Epithelial cell of esophagus (primary cell): ENCODE data around the gene COG5.

ENCODE experiments used
- DNase-seq: peaks from one replicate; pipeline ENCODE4 v3.0.0; 2010; ENCODE audit warnings: low read depth
- H3K4me3 ChIP-seq: 2 replicates; pipeline ENCODE4 v1.5.1; 2011; ENCODE audit warnings: mild to moderate bottlenecking, low read length, control low read depth
- TF ChIP-seq, protein P1 (sequence below): IDR thresholded peaks from 2 replicates; pipeline ENCODE4 v1.5.1; 2011; ENCODE audit warnings: low read depth, mild to moderate bottlenecking, low read length, control low read depth, inconsistent platforms; ENCODE audit not compliant: insufficient read depth; ENCODE audit errors: missing control alignments

Gene COG5

DNA sequence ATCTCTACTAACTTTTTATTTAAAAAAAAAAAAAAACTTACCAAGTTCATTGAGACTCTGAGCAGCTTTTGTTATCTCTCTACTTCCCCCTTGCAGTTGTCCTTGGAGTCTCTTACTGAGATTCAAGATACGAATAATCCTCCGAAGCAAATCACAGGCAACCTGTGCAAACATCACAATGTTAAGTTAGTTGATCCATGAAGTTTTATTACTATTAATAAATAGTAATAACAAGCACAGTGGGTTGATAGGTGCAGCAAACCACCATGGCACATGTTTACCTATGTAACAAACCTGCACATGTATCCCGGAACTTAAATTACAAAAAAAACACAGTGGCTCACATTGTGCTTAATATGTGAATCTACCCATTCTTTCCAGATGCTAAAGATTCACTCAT is 36.5 kb downstream of the COG5 start:
- no peak for DNase-seq
- TF ChIP-seq, protein P1, sequence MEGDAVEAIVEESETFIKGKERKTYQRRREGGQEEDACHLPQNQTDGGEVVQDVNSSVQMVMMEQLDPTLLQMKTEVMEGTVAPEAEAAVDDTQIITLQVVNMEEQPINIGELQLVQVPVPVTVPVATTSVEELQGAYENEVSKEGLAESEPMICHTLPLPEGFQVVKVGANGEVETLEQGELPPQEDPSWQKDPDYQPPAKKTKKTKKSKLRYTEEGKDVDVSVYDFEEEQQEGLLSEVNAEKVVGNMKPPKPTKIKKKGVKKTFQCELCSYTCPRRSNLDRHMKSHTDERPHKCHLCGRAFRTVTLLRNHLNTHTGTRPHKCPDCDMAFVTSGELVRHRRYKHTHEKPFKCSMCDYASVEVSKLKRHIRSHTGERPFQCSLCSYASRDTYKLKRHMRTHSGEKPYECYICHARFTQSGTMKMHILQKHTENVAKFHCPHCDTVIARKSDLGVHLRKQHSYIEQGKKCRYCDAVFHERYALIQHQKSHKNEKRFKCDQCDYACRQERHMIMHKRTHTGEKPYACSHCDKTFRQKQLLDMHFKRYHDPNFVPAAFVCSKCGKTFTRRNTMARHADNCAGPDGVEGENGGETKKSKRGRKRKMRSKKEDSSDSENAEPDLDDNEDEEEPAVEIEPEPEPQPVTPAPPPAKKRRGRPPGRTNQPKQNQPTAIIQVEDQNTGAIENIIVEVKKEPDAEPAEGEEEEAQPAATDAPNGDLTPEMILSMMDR, result no peak
- H3K4me3 ChIP-seq, result no peak overlapping the region

DNA sequence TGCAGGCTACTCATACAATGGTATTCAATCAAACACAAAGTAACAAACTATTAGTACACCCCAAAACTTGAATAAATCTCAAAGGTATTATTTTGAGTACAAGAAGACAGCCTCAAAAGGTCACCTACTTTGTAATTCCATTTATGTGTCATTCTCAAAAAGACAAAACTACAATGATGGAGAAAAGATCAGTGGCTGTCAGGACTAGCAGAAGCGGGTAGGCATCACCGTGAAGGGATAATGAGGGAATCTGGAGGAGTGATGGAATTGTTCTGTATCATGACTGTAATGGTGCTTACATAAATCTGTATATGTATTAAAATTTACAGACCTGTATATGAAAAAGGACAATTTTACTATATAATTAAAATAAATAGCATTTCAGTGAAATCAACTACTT is 37.0 kb downstream of the COG5 start:
- H3K4me3 ChIP-seq, result no peak overlapping the region
- TF ChIP-seq, protein P1, result no peak
- no peak for DNase-seq

DNA sequence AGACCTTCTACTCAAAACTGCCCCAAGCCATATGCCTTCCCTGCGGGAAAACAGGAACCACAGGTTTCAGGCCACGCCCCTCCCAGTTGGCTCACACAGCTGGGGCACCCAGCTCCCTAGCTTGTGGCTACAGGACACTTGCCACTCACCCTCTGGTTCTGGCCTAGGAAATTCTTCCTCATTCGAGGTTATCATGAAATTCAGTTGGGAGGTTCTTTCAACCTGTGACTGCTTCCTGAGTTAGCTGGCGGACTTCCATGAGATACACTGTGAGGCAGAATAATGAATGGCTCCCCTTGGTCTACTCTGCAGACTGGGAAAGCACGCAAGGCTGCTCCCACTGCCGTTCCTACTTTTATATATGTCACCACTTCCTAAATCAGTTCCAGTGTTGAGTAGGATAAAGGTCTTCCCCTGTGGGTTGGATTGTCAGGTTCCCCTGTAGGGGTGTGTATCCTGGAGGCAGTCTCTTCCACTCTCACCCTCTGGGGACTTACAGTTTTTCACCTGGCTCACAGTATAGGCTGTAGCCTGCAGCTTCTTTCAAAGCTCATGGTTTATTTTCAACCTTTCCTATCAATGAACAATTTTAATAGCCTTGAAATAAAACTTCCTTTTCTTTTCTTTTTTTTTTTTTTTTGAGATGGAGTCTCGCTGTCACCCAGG is 56.9 kb downstream of the COG5 start:
- peak; percentile 96 for DNase-seq
- TF ChIP-seq, protein P1, result no peak

DNA sequence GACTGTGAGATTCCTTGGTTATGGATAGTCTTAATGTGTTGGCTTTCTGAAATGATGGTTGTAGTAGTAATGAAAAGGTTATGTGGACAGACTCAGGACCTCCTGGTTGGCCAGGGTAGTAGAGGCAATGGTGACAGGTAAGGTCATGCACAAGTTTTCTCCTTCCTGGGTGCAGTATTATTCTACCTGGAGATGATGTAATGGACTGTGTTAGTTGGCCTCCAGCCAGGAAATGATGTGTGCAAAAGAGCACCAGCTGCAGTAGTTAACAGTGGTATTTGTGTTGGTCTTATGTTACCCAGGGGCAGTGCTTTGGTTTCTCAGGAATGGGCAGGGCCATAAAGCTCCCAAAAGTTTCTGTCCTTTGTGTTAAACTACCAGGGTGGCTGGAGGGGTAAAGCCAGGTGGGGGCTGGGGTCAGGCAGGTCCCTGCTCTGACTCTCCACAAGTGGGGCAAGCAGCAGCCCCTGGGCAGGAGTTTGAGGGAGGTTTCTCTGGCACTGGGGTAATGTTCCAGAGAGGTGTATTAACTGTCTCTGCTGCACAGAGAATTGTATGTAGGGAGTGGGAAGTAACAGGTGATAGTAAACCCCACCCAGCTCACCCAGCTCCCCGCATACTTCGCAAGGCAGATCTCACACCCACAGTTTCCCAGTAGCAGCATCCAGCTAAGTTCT is 57.6 kb downstream of the COG5 start:
- peak; percentile 93 for DNase-seq
- no peak overlapping the region for H3K4me3 ChIP-seq
- TF ChIP-seq, protein P1, result no peak

More for the DNA sequence above, 56.9 kb downstream of the COG5 start:
- no peak overlapping the region for H3K4me3 ChIP-seq

DNA sequence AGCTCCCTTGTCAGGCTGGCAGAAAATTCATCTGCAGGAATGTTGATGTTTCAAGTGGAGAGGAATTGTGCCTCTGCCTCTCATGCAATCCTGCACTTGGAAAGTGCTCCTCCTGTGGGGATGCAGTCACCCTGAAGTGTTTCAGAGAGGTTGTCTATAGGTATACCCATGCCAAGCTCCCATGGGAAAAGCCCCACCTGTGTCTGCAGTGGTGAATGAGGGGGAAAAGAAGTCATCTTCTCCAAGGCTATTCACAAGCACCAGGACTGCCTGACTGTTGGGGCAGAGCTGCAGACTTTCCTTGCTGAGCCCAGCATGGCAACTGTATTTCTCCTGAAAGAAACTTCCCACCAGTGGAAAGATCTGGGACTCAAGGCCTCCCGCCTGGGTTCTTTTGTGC is 58.4 kb downstream of the COG5 start:
- no peak for DNase-seq
- TF ChIP-seq, protein P1, result no peak
- H3K4me3 ChIP-seq, result no peak overlapping the region

DNA sequence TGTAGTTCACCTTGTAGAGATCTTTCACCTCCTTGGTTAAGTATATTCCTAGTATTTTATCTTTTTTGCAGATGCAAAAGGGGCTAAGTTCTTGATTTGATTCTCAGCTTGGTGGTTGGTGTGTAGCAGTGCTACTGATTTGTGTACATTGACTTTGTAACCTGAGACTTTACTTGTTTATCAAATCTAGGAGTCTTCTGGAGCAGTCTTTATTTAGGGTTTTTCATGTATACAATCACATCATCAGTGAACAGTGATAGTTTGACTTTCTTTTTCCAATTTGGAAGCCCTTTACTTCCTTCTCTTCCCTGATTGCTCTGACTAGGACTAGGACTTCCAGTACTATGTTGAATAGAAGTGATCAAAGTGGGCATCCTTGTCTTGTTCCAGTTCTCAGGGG is 60.0 kb downstream of the COG5 start:
- no peak for DNase-seq
- no peak overlapping the region for H3K4me3 ChIP-seq
- TF ChIP-seq, protein P1, result no peak

DNA sequence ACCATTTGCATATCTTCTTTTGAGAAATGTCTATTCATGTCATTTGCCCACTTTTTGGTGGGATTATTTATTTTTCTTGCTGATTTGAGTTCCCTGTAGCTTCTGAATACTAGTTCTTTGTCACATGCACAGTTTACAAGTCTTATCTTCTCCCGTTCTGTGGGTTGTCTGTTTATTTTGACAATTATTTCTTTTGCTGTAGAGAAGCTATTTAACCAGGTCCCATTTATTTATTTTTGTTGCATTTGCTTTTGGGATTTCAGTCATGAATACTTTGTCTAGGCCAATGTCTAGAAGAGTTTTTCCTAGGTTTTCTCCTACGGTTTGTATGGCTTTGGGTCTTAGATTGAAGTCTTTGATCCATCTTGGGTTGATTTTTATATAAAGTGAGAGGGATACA is 60.9 kb downstream of the COG5 start:
- DNase-seq, result no peak
- H3K4me3 ChIP-seq, result no peak overlapping the region
- TF ChIP-seq, protein P1, result no peak
